Right ventricle myocardium superior (tissue), 1 donor: ENCODE data around the gene ITPRIP. TPM values are rescaled to one million over a fixed set of nuclear protein-coding genes. Genes with fewer than 3 reads are reported as not detected.

Source experiments
- ATAC-seq: fragments of 200-7000 bp; cut with Tn5 transposase; one replicate; pipeline ENCODE4 v1.9.1; 2020; ENCODE audit warnings: mild to moderate bottlenecking; ENCODE audit not compliant: poor library complexity
- DNase-seq: peaks from one replicate; pipeline ENCODE4 v3.0.0-alpha.2; 2020
- intact Hi-C: fragments of 100-400 bp; cut with DNase I; formaldehyde crosslinking; loops from one replicate; pipeline ENCODE4 v1.11.2; 2022
- total RNA-seq: library from RNA; stranded (reverse); fragmentation: NEBNext Ultra II Directional; extraction: Animal tissue kit (Norgen Biotek cat#: 25700); gene quantifications from one replicate; pipeline ENCODE4 v1.2.1, GENCODE V29; 2021
- donor health status: DM: no; HTN: yes; CAD: no; lungs with severe emphysema.

ITPRIP gene
- total RNA-seq, 1 donor from 2014 or later: 29.1 TPM

DNA sequence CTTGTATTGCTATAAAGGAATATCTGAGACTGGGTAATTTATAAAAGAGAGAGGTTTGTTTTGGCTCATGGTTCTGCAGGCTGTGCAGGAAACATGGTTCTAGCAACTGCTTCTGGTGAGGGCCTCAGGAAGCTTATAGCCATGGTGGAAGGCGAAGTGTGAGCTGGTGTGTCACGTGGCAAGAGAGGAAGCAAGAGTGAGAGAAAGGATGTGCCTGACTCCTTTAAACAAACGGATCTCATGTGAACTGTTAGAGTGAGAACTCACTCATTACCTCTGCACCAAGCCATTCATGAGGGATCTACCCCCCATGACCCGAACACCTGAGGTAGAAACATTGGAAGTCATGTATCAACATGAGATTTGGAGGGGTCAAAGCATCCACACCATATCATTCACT lies 7.7 kb upstream of the ITPRIP start:
- DNase-seq: no peak
- intact Hi-C loops: no loop called here
- ATAC-seq: no peak

DNA sequence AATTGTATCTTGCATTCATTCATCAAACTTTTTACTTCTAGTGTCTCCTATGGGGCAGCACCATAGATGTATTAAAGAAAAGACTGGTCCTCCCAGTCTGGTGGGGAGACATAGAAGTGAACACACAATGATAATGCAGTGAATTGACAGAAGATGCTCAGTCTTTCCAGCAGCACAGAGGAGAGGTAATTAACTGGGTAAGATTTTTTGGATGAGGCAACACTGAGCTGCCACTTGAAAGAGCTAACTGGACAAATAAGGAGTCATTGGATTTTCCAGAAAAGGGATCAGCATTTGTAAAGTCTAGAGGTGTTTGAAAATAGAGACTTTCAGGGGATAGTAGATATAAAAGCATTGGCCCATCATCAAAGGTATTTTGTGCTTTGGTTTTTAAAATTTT lies 7.2 kb upstream of the ITPRIP start:
- intact Hi-C loops: no loop called here
- no peak for ATAC-seq
- no peak for DNase-seq

DNA sequence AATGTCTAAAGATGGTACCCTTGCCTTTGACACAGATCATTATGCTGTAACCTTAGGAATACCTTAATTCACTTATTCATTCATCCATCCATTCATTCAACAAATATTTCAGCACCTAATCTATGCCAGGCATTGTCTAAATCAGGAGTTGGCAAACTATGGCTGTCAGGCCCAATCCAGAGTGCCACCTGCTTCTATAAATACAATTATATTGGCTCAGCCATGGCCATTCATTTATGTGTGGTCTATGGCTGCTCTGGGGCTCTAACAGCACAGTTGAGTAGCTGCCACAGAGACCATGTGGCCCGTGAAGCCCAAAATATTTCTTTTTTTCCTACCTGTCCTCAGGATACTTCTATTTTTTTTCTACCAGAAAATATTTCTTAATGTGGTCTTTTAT lies 6.0 kb upstream of the ITPRIP start:
- DNase-seq (no peak), ATAC-seq (peak; percentile 77)
- intact Hi-C loops: no loop called here

DNA sequence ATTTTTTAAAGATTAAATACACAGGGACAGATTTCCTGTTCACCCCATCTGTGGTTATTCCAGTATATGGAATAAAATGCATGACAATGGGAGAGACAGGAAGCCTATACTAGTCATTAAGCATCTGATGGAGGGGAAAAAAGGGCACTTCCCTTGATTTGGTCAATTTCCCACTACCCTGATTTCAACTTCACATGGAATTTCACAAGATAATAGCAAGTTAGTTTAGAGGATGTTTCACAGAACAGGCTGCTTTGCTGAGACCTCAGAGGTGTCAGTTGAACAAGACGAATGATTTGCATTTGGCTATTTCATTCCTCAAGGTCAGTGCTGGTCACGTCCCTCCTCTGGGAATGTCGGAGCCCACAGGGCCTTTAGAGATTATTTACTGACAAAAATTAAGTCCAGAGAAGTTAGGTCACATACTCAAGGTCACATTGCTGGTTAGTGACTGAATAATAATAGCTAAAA lies 4.7 kb upstream of the ITPRIP start:
- intact Hi-C loops: no loop called here
- ATAC-seq (no peak), DNase-seq (no peak)

DNA sequence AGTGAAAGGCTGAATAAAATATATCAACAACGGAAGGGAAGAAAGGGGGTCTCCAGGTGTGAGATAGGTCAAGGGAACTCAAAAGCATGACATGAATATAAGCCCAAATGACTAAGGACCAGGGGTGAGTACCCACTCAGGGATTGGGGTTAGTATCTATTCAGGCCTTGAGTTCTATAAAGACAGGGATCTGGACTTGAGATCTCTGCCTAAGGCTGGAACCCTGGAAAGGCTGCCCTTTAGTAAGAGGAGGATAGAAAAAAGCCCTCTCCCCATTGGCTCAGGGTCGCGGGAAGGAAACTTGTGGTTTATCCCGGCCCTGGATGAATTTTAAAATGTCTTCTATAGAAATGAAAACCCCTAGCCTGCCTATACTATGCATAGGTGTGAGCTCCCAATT lies 2.4 kb upstream of the ITPRIP start:
- intact Hi-C loops: no loop called here
- no peak for DNase-seq
- ATAC-seq: no peak

DNA sequence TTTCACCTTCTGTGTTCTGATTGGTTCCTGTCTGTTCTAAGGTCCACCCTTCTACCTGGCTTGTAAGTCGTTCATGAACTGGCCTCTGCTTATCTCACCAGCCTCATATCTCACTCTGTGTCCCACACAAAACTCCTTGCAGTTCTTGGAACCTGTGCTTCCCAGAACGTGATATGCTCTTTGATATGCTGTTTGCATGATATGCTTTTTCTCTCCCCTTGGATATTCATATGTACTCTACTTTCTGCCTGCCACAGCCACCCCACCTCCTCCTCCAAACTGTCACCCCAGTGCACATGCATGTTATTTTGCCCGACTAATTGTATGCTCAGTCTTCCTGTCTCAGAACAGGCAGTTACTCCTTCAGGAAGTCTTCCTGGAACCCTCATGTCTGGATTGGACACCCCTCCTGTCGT lies 1.9 kb upstream of the ITPRIP start:
- ATAC-seq (no peak), DNase-seq (no peak)
- intact Hi-C loops: no loop called here

DNA sequence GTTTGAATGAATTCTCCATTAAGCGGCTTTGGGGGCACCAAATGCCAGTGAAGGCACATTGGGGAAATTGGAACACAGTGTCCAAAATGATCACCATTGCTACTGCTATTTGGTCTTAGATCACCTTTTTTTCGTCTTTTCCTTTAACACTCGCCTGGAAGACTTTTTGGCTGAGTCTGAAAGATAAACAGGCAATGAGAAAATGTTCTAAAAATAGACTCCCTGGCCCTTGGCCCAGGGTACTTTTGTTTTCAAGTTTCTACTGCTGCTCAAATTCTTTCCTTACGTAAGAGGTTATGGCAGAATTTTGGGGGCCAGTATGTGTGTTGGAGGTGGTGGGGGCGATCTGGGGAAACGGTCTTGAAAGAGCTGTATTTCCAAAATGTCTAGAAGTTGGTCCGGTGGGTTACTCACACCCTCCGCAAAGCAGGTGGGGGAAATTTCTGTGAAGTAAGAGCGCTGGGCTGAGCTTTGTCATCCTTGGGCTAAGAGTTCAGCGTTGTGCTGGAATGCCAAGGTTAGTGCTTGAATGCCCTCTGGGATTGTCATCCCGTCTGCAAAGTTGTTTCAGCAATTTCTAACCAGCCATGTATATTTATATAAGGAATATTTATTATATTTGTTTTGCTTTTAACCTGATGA lies 1.3 kb upstream of the ITPRIP start:
- peak; percentile 47 for ATAC-seq
- intact Hi-C loops: loop anchor here (5.0 kb wide), 1 partner anchor 37 kb away; no protein-coding TSS in a partner anchor
- no peak for DNase-seq

DNA sequence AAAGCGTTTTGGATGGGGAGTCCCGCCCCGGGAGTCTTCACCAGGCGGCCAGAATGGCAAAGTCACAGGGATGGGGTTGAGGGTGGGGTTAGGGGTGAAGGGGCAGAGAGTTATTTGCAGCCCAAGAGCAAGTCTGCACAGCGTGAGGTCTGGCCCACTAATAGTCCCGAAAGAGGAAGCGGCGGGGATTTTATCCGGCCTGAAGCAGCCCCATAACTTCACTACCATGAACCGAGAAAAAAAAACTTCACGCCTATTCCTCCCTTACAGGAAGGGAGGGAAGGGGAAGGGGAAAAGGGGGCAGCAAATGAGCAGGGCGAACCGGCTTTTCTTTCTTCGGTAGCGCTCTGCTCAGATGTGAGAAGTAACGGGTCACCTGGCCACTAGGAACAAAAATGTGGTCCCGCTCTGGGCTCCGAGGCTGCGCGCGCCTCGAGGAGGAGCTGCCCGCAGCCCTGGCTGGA lies 712 bp downstream of the ITPRIP start:
- intact Hi-C loops: loop anchor here (5.0 kb wide), 1 partner anchor 35 kb away; no protein-coding TSS in a partner anchor
- peak; percentile 65 for DNase-seq
- peak; percentile 34 for ATAC-seq

DNA sequence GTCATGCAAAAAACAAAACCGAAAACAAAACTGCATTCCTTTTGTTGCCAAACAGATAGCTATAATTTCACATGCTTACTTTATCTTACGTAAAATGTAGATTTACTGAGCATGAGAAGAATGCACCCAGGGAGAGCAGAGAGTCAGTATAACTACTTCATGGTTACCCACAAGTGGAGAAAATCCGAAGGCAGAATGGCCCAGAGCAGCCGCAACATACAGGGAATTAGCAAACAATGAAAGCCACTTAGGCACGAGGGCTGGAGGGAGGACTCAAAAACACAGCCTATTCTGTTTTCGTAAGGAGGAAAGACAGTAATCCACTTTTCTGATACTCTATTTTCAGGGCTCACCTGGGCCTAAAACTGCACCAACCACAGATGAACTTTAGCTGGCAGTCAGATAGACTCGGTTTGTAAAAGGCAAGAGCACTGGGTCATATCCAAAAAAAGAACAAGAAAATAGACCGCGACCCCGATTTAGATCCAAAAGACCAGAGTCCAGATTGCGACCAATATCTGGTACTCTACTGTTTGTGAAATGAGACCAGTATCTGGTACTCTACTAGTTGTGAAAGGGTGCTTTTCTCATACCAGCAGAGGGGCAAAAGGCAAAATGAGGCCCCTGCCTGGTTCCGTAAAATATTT lies 1.3 kb downstream of the ITPRIP start:
- intact Hi-C loops: loop anchor here (5.0 kb wide), 1 partner anchor 35 kb away; no protein-coding TSS in a partner anchor
- no peak for DNase-seq
- no peak for ATAC-seq

DNA sequence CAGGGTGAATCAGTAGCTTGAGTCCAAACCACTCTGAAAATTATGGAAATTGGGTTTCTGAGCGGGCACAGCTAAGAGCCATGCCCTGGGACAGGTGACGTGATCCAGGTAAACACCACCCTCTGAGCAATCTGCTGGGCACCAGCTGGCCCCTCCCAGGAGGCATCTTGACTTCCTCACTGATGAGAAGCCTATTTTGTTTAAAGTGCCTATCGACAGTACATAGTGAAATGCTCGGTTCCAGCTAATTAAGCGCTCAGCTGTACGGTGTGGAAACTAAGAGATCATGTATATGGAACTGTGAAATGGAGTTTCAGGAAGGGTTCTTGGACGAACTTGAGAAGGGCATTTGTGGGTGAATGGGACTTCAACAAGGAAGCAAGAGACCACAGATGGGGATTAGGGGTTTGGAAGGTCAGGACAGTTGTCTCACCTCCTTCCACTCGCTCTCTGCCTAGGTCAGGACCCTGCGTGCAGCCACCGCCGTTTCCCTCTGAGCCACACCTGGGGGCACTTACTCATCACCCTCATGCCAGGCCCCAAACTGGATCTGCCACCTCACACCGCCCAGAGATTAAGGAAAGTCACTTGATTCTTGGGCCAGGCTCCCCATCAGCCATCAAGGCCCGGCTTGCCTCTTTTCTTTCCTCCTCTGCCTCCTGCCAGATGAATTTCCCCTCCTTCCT lies 3.2 kb downstream of the ITPRIP start:
- ATAC-seq (no peak), DNase-seq (no peak)
- intact Hi-C loops: loop anchor here (5.0 kb wide), 1 partner anchor 33 kb away; no protein-coding TSS in a partner anchor

DNA sequence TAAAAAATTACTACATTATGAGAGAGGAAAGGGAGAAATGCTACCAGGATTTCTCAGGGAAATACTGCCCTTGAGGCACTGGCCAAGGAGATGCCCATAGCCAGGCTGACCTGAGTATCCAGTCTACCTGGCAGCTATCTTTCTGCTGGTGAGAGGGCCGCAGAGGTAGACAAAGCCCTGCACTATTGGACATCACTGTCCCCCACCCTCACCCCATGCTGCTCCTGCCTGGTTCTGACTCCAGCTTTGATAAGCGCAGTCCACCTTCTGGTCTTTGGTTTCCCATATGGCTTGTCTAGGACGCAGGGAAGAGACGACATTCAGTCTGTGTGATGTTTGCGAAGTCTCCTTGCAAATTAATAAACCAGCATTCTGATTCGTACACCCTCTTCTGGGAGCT lies 3.7 kb downstream of the ITPRIP start:
- intact Hi-C loops: no loop called here
- ATAC-seq (no peak), DNase-seq (no peak)

DNA sequence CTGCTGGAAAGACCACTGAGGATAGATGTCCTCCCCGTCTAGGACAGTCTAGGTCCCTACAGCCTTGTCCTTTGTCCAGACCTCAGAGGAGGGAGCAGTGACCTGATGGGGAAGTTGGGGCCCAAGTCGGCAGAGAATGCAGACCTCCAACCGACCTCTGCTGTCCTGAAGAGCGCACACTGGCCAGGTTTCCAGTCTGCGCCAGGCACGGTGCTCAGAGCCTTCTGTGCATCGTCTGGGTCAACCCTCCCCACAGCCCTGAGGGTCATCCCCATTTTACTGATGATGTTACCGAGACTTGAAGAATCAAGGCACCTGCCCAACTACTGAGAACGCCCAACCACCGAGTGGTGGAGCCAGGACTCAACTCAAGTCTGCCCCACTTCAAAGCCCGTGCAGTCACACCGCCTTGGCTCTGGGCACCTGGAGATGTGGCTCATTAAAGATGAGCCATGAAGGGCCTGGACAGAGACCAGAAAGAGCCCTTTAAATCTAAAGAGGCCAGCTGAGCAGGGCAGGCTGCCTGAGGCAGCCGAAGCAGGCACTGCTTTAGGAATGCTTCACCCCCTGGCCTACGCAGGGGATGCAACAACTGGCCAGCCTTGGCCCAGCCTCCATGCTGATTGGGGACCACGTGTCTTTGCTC lies 4.4 kb downstream of the ITPRIP start:
- DNase-seq (no peak), ATAC-seq (no peak)

DNA sequence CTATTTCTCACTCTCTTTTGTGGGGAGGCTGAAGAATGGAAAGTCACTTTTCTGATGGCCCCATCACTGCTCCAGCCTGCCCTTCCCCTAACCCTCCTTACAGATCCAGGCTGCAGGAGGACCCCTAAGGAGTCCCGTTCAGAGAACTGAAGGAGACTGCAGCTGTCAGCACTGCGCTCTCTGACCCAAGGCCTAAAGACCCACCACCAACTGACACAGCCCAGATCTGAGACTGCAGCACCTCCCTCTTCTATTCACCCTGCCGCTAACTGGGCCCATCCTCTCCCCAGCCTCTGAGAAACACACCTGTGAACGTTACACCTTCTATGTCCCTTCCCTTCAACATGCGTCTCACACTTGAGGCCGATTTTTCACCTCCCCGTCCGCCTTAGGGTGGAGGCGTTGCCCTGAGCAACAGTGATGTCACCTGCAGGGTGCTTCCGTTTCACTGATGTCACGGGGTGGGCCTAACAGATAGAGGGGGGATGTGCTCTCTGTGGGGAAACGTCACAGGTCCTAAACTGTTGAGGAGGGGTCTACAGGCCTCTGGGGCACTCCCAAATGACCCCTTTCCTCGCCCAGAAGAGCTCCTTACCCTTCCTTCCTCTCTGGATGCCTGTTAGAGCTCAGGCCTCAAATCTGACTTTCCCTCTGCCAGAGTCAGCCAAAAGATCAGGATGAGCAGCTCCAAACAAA lies 5.1 kb downstream of the ITPRIP start:
- intact Hi-C loops: no loop called here
- ATAC-seq (no peak), DNase-seq (no peak)

More for the DNA sequence above, 4.4 kb downstream of the ITPRIP start:
- intact Hi-C loops: no loop called here

DNA sequence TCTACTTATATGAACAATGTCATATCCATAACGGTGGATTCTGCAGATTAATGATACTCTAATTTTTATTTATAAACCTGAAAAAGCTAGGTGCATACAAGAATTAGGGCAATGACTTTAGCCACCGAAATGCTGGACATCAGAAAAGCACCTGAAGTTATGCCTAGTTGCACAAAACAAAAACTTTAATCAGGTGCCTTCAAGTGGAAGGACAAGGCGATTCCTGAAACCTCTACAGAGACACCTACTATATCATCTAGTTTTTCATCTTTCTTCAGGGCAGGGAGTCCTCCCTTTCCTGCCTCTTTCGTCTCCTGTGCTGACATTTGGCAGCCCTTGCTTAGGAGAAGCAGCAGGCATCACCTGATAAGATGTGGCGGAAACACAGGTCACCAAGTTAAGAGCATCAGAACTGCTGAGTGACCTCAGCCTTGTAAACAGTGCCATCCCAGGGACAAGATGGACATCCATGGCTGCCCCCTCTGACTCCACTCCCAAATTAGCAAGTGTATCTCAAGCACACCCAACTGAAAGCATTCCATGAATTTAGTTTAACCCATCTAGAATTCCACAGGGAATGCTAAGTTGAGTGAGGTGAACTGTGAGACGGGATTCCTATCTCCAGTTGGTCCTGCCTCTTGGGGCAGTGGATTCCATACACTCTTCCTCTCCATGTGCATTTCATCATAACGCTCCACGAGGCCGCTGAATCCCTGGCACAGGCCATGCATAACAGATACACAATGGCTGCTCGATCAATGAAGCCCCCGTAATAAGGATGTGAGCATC lies 5.8 kb downstream of the ITPRIP start:
- ATAC-seq (peak; percentile 35), DNase-seq (no peak)
- intact Hi-C loops: no loop called here

DNA sequence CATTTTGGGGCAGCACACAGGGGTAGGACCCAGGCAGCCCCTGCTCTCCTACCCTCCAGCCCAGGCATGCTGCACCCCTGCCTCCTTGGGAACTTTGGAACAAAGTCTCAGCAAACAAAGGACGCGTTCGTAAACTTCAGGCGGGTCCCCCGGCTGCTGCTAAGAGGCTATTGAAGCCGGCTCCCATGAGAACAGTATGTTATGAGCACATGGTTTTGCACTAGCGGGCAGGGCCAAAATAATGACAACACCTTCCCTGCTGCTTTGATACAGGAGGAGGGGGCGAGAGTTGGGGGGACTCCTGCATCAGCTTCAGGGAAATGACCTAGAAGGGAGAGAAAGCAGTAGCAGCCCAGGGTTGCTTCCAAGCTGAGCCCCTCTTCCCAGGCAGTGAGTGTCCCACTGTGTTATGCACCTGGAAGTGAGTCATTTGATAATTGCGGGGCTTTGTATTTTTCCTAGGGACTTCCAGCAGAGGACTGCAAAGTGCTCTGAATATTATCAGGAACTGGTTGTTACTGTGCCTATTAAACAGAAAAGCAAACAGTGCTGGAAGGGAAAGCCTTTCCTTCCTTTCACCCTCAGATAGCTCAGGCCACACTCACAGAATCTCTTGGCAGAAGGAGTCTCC lies 6.9 kb downstream of the ITPRIP start:
- DNase-seq (peak; percentile 64), ATAC-seq (peak; percentile 62)
- intact Hi-C loops: no loop called here

DNA sequence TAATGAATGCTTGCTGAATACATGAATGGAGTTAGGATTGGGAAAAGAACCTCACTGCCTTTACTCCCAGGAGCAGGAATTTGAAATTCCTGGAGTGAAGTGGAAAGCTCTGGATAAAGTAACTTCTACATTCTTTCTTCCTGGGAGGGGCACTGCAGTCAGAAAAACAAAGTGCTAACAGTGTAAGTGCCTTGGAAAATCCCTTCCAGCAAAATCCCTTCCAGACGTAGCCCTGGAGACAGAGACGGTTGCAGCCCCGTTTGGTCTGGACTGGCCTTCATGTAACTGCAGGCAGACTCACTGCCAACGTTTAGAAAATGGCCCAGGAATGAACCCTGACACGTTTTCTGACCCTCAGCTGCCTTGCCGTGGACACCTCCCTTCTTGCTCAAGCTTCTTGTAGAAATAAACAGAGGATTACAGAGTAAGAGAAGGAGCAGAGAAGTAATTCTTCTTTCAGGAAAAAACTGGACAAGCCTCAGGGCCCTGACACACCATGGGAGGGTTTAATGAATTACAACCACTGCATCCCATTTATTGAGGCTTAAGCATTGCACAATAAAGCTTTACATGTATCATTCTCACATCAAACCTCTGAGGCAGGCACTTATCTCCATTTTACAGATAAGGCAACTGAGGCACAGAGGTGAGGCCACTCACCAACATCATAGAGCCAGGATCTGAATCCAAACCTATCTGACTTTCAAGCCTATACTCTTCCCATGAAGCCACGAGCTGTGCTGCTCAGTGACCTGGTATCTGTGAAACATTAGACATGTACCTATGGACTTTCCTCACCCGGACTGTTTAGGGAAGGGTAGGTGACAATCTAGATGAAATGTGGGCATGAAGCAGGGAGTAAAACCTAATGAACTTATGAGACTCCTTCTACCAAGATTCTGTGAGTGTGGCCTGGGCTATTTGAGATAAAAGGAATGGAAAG lies 7.8 kb downstream of the ITPRIP start:
- peak; percentile 76 for DNase-seq
- peak; percentile 18 for ATAC-seq
- intact Hi-C loops: no loop called here
